Hypothalamus (tissue), 51 donors: ENCODE measurements around the gene METRN.
"Not testable (repeated sequence)": the region's sequence is repeated elsewhere in the genome, so short reads cannot be mapped to it uniquely, and the experiment has no call there.

ENCODE experiments used
- DNase-seq, 51 donors: peaks; one replicate each; lab custom pipeline; 2025; lab: John Stamatoyannopoulos, UW

METRN gene

DNA sequence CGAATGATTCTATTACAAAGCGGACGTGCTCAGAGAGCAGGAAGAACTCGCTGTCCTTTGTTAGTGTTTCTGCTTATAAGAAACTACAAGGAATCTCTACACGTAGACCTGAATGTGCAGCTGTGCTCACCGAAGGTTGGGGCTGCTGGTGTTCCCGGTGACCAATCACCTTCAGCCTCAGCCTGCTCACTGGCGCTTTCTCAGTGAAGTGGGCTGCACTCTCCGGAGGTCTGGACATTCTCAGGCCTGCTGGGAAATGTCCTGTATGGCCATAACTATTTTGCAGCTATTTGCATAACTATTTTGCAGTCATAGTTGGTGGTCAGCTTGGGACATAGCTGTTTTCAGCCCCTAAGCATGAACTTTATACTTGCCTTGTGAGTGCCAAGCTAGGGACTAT is 35.6 kb downstream of the METRN start:
- DNase-seq: no peak

DNA sequence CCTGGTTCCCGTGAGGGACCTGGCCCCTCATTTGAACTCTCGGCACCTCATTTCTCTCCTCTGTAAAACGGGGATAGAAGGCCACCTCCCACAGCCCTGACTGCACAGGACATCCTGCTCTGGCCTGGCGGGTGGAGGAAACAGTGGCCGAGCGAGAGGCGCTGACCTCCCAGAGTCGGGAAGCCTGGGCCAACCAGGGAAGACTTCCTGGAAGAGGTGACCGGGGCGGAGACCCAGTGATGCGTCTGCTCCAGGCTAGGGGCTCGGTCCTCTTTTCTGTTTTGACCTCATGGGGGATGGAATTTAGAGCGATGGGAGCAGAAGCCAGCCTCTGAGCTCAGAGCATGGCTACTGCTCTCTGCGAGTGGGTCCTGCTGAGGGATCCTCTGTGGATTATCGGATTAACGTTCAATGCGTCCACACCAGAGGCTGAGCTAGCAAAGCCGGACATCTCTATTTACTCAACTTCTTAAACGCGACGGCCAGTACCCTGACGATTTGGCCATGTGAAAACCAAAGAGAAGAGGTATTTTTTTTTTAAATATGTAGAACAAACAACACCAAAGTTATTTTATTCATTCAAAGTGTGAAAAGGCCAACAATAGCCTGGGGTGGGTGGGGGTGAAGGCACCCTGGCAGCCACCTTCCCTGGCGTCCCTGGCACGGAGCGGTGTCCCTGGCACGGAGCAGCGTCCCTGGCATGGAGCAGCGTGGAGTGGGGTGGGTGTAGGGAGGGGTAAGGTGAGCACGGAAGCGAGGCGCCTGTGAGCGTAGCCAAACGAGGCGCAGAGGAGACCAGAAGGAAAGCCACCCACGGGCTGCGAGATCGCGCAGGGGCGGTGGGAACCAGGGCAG is 36.5 kb downstream of the METRN start:
- DNase-seq: peak in 6 of 51 donors; percentile 10 to 25 (median 15)

DNA sequence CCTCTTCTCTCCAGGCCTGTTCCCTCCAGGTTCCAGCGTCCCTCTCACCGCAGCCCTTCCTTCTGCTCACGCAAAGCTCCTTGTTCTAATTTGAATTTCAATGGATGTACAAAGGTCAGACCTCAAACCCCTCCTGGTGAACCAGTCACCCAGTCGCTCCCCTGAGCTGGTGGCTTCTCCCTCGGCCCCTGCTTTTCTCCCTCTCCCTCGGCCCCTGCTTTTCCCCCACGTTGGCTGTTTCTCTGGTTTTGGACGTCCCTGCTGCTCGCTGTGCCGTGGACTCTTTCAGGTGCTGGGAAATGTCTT is 37.0 kb downstream of the METRN start:
- DNase-seq: no peak

DNA sequence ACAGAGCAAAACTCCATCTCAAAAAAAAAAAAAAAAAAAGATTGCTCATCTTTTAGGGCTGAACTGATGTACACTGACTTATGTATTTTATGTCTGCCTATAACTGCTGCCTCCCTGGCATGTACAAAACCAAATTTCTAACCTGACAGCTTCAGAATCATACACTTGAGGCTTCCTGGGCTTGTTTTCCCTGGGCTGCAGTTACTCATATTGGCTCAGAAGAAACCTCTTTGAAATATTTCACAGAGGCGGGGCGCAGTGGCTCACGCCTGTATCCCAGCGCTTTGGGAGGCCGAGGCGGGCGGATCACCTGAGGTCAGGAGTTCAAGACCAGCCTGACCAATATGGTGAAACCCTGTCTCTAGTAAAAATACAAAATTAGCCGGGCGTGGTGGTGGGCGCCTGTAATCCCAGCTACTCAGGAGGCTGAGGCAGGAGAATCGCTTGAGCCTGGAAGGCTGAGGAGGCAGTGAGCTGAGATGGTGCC is 39.2 kb downstream of the METRN start:
- DNase-seq: not testable (repeated sequence)

DNA sequence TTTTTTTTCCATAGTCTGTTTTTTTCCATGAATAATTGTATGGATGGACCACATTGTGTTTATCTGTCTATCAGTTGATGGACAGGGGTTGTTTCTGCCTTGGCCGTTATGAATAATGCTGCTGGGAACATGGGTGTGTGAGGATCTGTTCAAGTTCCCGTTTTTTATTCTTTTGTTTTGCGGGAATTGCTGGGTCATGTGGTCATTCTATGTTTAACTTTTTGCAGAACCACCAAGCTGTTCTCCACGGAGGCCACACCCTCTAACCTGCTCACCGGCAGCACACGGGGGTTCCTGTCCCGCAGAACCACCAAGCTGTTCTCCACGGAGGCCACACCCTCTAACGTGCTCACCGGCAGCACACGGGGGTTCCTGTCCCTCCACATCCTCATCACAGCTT is 39.7 kb downstream of the METRN start:
- no peak for DNase-seq

DNA sequence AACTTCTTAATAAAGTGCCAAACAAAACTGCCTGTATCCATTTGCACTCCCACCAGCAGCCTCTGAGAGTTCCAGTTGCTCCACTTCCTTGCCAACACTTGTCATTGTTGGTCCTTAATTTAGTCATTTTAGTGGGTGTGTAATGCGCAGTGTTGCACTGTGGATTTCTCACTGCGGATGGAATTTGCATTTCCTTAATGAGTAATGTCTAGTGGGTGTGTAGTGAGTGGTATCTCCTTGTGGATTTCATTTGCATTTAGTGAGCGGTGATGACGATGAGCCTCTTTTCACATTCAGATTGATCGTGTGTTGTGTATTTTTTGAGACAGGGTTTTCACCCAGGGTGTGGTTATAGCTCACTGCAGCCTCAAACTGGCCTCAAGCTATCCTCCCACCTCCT is 41.5 kb downstream of the METRN start:
- no peak for DNase-seq

DNA sequence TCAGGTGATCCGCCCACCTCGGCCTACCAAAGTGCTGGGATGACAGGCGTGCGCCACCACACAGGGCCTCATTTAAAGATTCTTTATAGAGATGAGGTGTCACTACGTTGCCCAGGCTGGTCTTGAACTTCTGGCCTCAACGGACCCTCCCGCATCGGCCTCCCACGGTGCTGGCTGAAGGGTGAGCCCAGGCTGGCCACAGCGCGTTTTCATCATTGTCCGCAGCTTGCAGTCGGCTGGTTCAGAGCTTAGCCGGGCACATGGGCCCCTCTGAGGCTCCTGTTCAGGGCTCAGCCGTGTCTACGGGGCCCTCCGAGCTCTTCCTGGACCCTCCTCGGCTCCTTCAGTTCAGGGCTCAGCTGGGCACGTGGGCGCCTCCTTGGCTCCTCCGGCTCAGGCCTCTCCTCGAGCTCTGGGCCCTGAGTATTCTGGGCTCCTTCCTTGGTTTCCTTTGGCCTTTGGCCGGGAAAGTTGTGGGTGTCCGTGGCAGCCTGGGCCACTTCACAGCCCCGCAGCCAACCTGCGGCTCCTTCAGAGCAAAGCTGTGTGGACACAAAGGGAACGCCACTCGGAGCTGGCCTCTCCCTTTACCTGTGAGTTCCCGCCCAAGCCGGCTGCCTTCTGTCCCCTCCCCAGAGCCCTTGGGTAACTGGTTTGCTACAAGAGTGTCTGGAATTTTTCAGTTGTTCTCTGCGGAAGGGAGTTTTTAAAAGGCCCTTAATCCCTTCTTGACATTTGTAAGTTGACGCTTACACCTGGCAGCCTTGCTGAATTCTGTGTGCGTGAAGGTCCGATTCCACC is 44.4 kb downstream of the METRN start:
- DNase-seq: no peak

DNA sequence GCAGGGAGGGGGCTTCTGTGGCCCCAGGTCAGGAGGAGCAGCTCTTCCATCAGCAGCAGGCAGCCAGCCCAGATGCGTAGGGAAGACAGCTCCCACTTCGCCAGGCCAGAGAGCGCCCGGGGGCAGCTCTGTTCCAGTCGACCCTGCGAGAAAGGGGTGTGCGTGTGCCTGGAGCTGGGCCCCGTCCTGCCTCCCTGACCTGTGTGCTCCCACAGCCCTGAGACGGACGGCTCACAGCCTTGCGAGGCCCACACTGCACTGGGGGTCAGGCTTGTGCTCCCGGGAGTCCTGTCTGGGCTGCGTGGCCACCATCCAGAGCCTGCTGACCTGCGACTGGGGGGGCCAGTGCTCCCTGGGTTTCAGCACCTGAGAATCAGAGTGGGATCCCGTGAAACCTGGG is 45.1 kb downstream of the METRN start:
- DNase-seq: no peak

DNA sequence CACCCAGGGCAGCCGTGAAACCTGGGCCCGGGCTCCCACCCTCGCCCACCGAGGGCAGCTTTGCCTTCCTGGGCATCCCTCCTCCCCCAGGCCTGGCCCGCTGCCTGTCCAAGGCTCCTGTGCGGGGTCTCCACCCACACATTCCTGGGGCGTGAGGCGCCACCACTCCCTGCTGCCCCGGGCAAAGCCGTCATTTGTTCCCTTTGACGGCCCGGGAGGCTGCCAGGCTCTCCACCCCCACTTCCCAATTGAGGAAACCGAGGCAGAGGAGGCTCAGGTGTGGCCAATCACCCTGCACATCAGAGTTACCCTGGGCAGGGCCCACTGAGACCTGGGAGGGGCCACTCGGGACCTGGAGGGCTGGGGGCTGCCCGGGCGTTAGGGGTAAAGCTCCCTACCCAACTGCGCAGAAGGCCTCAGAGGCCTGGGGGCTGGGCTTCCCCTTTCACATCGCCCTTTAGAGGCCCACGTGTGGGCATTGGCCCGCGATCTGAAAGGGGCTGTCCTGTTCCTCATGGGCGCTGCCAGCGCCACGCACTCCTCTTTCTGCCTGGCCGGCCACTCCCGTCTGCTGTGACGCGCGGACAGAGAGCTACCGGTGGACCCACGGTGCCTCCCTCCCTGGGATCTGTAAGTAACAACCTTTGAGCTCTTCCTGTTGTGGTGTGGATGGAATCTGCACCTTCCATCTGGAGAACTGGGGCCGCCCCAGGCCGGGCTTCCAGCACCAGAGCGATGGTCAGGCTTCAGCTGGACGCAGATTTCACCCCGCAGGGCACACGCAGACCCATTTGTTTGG is 45.8 kb downstream of the METRN start, which contains the start of gene MSLN:
MSLN (plus strand) TSS at position 190 of the 799 bp plus-strand sequence. CDS start 1,947 bp downstream, outside the sequence.
- peak in 1 of 51 donors; percentile 9 for DNase-seq

DNA sequence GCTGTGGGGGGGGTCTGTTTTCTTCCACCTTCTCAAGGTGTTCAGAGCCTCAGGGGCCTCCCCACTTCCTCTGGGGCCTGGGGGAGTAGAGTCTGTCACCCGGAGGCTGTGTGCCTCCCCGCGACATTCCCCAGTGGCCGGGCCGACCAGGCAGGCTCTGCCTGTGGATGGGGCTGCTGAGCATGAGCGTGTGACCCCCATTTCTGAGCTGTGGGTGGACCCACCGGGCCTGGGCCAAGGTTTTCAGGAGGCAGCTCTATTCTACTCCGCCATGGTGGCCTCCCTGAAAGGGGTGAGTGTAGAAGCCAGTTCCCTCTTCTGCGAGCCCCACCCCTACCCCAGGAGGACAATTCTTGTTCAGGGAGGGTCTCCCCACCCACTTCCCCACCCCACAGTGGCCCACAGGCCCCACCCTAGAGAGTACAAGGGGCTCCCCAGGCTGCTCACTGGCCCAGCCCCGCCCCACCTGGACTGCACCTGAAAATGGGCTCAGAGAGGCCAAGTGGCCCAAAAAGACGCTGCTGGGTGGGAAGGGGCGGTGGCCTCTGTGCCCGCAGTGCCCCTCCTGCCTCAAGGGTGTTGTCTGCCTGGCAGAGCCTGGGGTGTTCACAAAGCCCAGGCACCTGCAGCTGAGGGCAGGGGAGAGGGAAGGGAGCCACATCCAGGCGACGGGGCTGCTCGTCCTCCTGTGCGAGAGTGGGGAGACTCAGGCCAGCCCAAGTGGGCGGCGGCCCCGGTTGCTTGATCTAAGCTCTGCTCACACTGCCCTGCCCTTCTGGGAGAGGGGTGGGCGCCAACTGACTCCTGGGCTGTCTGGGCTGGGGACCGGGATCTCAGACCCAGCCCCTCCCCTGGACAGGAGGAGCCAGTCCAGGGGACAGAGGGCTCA is 47.0 kb downstream of the METRN start:
- no peak for DNase-seq

DNA sequence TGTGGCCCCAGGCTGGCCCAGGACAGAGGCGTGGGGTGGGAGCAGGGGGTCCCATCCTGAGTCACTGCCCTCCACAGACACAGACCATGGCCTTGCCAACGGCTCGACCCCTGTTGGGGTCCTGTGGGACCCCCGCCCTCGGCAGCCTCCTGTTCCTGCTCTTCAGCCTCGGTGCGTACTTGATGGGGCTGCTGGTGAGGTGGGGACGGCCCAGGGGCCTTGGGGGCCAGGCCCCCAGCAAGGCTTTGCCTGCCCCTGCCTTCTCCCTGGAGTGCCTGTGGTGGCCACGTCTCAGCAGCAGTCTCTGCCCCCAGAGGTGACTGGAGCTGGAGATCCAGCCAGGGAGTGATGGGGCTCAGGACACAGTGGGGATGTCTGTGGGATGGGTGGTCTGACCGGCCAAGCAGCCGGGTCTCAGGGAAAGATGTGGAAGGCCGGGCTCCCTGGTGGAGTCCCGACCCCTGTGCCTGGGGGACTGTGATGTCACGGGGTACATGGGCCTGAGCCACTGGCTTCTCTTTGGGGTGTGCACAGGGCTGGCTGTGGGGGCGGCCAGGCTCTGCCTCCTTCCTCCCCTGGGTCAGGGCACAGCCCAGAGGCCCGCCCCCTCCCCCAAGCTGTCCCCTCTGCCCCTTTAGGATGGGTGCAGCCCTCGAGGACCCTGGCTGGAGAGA is 47.8 kb downstream of the METRN start:
- DNase-seq: no peak

DNA sequence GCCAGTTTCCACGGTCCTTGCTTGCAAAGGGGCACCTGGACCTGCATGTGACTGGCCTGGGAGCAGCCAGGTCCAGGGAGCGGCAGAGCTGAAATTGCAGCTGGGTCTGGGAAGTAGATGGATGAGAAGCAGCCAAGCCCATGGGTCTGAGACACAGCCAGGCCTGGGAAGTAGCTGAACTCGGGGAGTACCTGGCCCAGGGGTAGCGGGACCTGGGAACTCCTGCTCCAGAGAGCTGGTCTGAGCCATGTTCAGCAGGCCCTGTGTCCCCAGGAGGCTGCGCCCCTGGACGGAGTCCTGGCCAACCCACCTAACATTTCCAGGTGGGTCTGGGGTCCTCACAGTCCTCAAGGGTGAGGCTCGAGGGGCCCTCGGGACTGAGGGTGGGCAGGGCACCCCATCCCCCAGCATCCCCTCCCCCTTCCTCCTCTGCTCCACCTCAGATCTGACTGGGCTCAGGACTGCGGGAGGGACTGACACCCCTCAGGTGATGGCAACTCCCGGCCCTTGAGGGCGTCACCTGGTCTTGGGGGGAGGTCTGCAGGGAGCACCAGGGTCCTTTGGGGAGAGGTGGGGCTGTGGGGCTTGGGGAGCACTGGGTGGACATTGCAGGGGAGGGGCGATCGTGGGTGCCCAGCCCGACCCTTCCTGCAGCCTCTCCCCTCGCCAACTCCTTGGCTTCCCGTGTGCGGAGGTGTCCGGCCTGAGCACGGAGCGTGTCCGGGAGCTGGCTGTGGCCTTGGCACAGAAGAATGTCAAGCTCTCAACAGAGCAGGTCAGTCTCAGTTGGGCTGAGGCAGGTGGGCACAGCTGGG is 48.7 kb downstream of the METRN start:
- no peak for DNase-seq

DNA sequence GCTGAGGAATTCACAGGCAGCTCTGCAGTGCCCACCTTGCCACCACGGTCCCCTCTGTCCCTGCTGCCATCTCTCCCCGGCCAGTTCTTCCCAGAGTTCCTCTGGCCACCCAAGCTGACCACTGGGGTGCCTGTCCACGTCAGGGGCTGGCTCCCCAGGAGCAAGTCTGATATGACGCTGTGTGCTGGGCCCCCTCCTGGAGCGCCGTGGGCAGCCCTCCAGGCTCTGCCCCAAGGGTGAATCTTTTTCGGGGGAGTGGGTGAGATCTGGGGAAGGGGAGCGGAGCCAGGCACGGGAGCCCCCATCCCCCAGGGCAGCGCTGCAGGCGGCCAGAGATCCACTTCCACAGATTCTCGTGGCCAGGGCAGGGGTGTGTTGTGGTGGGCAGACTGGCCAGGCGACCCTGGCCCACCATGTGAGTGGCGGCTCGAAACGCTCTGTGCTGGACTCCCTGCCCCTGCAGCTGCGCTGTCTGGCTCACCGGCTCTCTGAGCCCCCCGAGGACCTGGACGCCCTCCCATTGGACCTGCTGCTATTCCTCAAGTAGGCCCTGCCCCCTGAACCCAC is 49.3 kb downstream of the METRN start:
- no peak for DNase-seq

DNA sequence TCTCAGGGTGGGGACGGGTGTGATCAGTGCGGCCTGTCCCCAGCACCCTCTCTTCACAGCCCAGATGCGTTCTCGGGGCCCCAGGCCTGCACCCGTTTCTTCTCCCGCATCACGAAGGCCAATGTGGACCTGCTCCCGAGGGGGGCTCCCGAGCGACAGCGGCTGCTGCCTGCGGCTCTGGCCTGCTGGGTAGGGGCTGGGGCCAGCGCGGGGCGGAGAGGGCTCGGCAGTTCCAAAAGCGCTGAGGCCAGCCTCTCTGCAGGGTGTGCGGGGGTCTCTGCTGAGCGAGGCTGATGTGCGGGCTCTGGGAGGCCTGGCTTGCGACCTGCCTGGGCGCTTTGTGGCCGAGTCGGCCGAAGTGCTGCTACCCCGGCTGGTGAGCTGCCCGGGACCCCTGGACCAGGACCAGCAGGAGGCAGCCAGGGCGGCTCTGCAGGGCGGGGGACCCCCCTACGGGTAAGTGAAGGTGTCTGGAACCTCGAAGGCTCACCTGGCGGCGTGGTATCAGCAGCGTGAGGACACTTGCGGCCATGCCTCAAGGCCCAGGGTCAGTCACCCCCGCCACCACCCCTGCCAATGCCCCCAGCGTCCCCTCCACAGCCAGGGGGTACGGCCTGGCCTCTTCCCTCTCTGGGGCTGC is 50.0 kb downstream of the METRN start:
- no peak for DNase-seq

DNA sequence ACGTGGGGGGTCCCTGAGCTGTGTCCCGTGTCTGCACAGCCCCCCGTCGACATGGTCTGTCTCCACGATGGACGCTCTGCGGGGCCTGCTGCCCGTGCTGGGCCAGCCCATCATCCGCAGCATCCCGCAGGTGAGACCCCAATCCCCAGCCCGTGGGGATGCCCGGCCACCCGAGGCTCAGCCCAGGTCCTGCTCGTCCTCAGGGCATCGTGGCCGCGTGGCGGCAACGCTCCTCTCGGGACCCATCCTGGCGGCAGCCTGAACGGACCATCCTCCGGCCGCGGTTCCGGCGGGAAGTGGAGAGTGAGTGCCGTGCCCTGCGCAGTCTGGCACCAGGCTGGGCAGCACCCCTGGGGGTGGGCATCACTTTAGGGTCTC is 50.6 kb downstream of the METRN start:
- no peak for DNase-seq

DNA sequence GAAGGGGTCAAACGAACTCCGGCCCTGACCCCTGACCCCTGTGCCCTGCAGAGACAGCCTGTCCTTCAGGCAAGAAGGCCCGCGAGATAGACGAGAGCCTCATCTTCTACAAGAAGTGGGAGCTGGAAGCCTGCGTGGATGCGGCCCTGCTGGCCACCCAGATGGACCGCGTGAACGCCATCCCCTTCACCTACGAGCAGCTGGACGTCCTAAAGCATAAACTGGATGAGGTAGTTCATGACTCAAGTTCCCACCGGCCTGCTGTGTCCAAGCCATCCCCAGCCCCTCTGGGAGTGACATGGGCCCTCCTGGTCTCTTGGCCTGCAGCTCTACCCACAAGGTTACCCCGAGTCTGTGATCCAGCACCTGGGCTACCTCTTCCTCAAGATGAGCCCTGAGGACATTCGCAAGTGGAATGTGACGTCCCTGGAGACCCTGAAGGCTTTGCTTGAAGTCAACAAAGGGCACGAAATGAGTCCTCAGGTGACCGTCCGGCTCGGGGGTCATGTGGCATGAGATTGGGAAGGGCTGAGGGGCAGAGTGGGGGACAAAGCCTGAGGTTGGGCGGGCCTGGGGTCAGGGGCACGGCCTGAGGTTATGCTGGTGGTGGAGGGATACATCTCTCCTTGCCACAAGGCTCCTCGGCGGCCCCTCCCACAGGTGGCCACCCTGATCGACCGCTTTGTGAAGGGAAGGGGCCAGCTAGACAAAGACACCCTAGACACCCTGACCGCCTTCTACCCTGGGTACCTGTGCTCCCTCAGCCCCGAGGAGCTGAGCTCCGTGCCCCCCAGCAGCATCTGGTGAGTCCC is 51.3 kb downstream of the METRN start:
- no peak for DNase-seq
